H1 (cell line): ENCODE data around the gene RAB30. TPM values are rescaled to one million over a fixed set of nuclear protein-coding genes. Genes with fewer than 3 reads are reported as not detected.
A peak's percentile ranks its signal among the peaks of the same experiment; 100 is the strongest.

ENCODE experiments used
- CTCF ChIA-PET: fragments of 300-600 bp; sonication (Branson Sonifier 250); formaldehyde crosslinking; loops from one replicate; lab custom pipeline; 2021; ENCODE audit not compliant: partially characterized antibody; lab: Charles Lee
- POLR2A ChIA-PET: fragments of 300-600 bp; sonication (Branson Sonifier 250); formaldehyde crosslinking; loops from one replicate; lab custom pipeline; 2021; ENCODE audit warnings: inconsistent platforms; ENCODE audit not compliant: partially characterized antibody; lab: Charles Lee
- DNase-seq, 2 experiments: peaks; one replicate each; pipeline versions ENCODE4 v3.0.0 to v3.0.0-alpha.2; 2010 to 2022; ENCODE audit warnings: low spot score in 2 of 2, low read depth in 1 of 2, mixed read lengths in 1 of 2
- FAIRE-seq: peaks from 2 replicates; lab custom pipeline; 2011; peaks lifted over from hg19 to GRCh38; lab: Jason Lieb, UNC
- H2AFZ ChIP-seq: 2 replicates; pipeline ENCODE4 v1.8.1; 2012; ENCODE audit warnings: low read length, inconsistent platforms
- H2AK5ac ChIP-seq: 2 replicates; pipeline ENCODE4 v1.6.1; 2013; ENCODE audit warnings: low read depth, low read length
- H2BK120ac ChIP-seq: replicated peaks from 2 replicates; pipeline ENCODE3; 2013; ENCODE audit warnings: low read depth, low read length, inconsistent platforms
- H2BK12ac ChIP-seq: 2 replicates; pipeline ENCODE4 v1.6.1; 2013; ENCODE audit warnings: low read depth, low read length
- H2BK15ac ChIP-seq: 2 replicates; pipeline ENCODE4 v1.6.1; 2013; ENCODE audit warnings: low read length
- H2BK20ac ChIP-seq: 2 replicates; pipeline ENCODE4 v1.6.1; 2013; ENCODE audit warnings: low read length
- H2BK5ac ChIP-seq: 2 replicates; pipeline ENCODE4 v1.6.1; 2013; ENCODE audit warnings: low read depth, low read length
- H3K14ac ChIP-seq: 2 replicates; pipeline ENCODE4 v1.6.1; 2013; ENCODE audit warnings: inconsistent platforms; ENCODE audit not compliant: insufficient read length
- H3K18ac ChIP-seq: 2 replicates; pipeline ENCODE4 v1.6.1; 2013; ENCODE audit warnings: low read length; ENCODE audit errors: extremely low read depth
- H3K23ac ChIP-seq: 2 replicates; pipeline ENCODE4 v1.6.1; 2013; ENCODE audit warnings: inconsistent platforms; ENCODE audit not compliant: insufficient read length
- H3K23me2 ChIP-seq: 2 replicates; pipeline ENCODE4 v1.6.1; 2013; ENCODE audit warnings: low read depth, low read length
- H3K27ac ChIP-seq: 2 replicates; pipeline ENCODE4 v1.6.1; 2011; ENCODE audit warnings: low read depth, low read length, inconsistent platforms
- H3K27me3 ChIP-seq, 4 experiments: replicated peaks in 1 of 4; 1 replicate in 1 of 4; 2 replicates in 3 of 4; pipeline versions ENCODE4 v1.6.1 to v1.8.1; 2011 to 2013; ENCODE audit warnings: low read length in 3 of 4, mild to moderate bottlenecking in 3 of 4, inconsistent platforms in 2 of 4, mixed read lengths in 2 of 4, moderate library complexity in 1 of 4; ENCODE audit not compliant: control insufficient read depth in 3 of 4, insufficient read depth in 3 of 4; ENCODE audit errors: extremely low read depth in 1 of 4
- H3K36me3 ChIP-seq, 4 experiments: 2 replicates each; pipeline versions ENCODE4 v1.6.1 to v1.8.1; 2011 to 2013; ENCODE audit warnings: mild to moderate bottlenecking in 4 of 4, low read length in 3 of 4, moderate library complexity in 2 of 4, control low read depth in 1 of 4, inconsistent platforms in 1 of 4; ENCODE audit not compliant: insufficient read depth in 4 of 4, control insufficient read depth in 2 of 4
- H3K4ac ChIP-seq: replicated peaks from 2 replicates; pipeline ENCODE3; 2013; ENCODE audit warnings: low read length, low read depth, mixed read lengths, inconsistent platforms; ENCODE audit not compliant: insufficient read length
- H3K4me1 ChIP-seq, 4 experiments: replicated peaks in 1 of 4; 1 replicate in 1 of 4; 2 replicates in 3 of 4; pipeline versions ENCODE4 v1.6.1 to v1.8.1; 2011 to 2013; ENCODE audit warnings: low read length in 3 of 4, inconsistent platforms in 2 of 4, mixed read lengths in 1 of 4; ENCODE audit not compliant: insufficient read depth in 4 of 4, control insufficient read depth in 3 of 4
- H3K4me2 ChIP-seq, 2 experiments: 2 replicates each; pipeline versions ENCODE4 v1.6.1 to v1.8.1; 2011 to 2013; ENCODE audit warnings: low read depth in 2 of 2, low read length in 2 of 2, control low read depth in 1 of 2, inconsistent platforms in 1 of 2, mild to moderate bottlenecking in 1 of 2; ENCODE audit not compliant: insufficient read depth in 1 of 2
- H3K4me3 ChIP-seq, 4 experiments: fragments of 200-600, 300-600 bp in 1 of 4; sonication (generic), shearing (Covaris generic), sonication (Bioruptor Twin) in 1 of 4; 2 replicates each; pipeline versions ENCODE4 v1.5.1 to v1.8.1; 2011 to 2016; ENCODE audit warnings: low read length in 4 of 4, low read depth in 3 of 4, control low read depth in 2 of 4, inconsistent platforms in 2 of 4, mild to moderate bottlenecking in 2 of 4, mixed read lengths in 1 of 4, moderate library complexity in 1 of 4; ENCODE audit not compliant: insufficient read depth in 2 of 4; ENCODE audit errors: extremely low read depth in 1 of 4
- H3K56ac ChIP-seq: replicated peaks from 2 replicates; pipeline ENCODE3; 2013; ENCODE audit warnings: low read depth, mild to moderate bottlenecking, mixed read lengths, low read length, inconsistent platforms; ENCODE audit not compliant: insufficient read length
- H3K79me1 ChIP-seq: 2 replicates; pipeline ENCODE4 v1.6.1; 2013; ENCODE audit warnings: low read depth, low read length, control low read depth
- H3K79me2 ChIP-seq, 2 experiments: 2 replicates each; pipeline versions ENCODE4 v1.6.1 to v1.8.1; 2012 to 2013; ENCODE audit warnings: low read length in 2 of 2, mild to moderate bottlenecking in 2 of 2, inconsistent platforms in 1 of 2; ENCODE audit not compliant: insufficient read depth in 2 of 2, control insufficient read depth in 1 of 2
- H3K9ac ChIP-seq, 4 experiments: replicated peaks in 1 of 4; 1 replicate in 1 of 4; 2 replicates in 3 of 4; pipeline versions ENCODE4 v1.6.1 to v1.8.1; 2011 to 2013; ENCODE audit warnings: low read depth in 3 of 4, low read length in 3 of 4, control low read depth in 2 of 4, mild to moderate bottlenecking in 2 of 4, moderate library complexity in 2 of 4, inconsistent platforms in 1 of 4; ENCODE audit errors: extremely low read depth in 1 of 4
- H3K9me3 ChIP-seq, 2 experiments: 2 replicates each; pipeline versions ENCODE4 v1.6.1 to v1.8.1; 2012 to 2013; ENCODE audit warnings: mild to moderate bottlenecking in 2 of 2, moderate library complexity in 2 of 2, control low read depth in 1 of 2, inconsistent platforms in 1 of 2, low read depth in 1 of 2, low read length in 1 of 2, mixed read lengths in 1 of 2; ENCODE audit not compliant: insufficient read depth in 2 of 2
- H4K20me1 ChIP-seq, 2 experiments: replicated peaks in 1 of 2; 2 replicates each; pipeline versions ENCODE3 to v1.8.1; 2011 to 2013; ENCODE audit warnings: inconsistent platforms in 2 of 2, low read length in 2 of 2, mild to moderate bottlenecking in 1 of 2; ENCODE audit not compliant: insufficient read depth in 2 of 2, control insufficient read depth in 1 of 2
- H4K5ac ChIP-seq: 2 replicates; pipeline ENCODE4 v1.6.1; 2013; ENCODE audit warnings: low read length, low read depth, mixed read lengths, inconsistent platforms; ENCODE audit not compliant: insufficient read length
- H4K8ac ChIP-seq: 2 replicates; pipeline ENCODE4 v1.8.0; 2013; ENCODE audit warnings: mild to moderate bottlenecking, moderate library complexity, low read length, inconsistent platforms; ENCODE audit not compliant: insufficient read depth; ENCODE audit errors: extremely low read depth
- H4K91ac ChIP-seq: replicated peaks from 2 replicates; pipeline ENCODE3; 2013; ENCODE audit warnings: low read length, mixed read lengths, inconsistent platforms; ENCODE audit not compliant: insufficient read length
- BRCA1 ChIP-seq: IDR thresholded peaks from 2 replicates; pipeline ENCODE4 v1.6.1; 2012; ENCODE audit warnings: low read depth, low read length, improper control_type of control experiment
- CBX5 ChIP-seq: fragments of 300-800, 300-1000 bp; sonication (generic); IDR thresholded peaks from 2 replicates; pipeline ENCODE4 v1.7.1; 2016; ENCODE audit warnings: antibody characterized with exemption, low read length, low read depth
- JUND ChIP-seq: IDR thresholded peaks from 2 replicates; pipeline ENCODE4 v1.6.1; 2011; ENCODE audit warnings: mild to moderate bottlenecking, improper control_type of control experiment, low read length
- POU5F1 ChIP-seq: IDR thresholded peaks from 2 replicates; pipeline ENCODE4 v1.6.1; 2011; ENCODE audit warnings: low read depth, mild to moderate bottlenecking, low read length, moderate library complexity
- RAD21 ChIP-seq, 2 experiments: IDR thresholded peaks in 1 of 2; conservative IDR thresholded peaks in 1 of 2; 2 replicates each; pipeline ENCODE4 v1.6.1; 2011; ENCODE audit warnings: low read depth in 2 of 2, low read length in 2 of 2, improper control_type of control experiment in 1 of 2, inconsistent platforms in 1 of 2, mild to moderate bottlenecking in 1 of 2, moderate library complexity in 1 of 2
- SRF ChIP-seq: IDR thresholded peaks from 2 replicates; pipeline ENCODE4 v1.6.1; 2011; ENCODE audit warnings: mild to moderate bottlenecking, low read depth, low read length, moderate library complexity
- polyA plus RNA-seq, 7 experiments: library from polyadenylated mRNA; depleted of rRNA in 3 of 7; stranded (reverse) in 5 of 7; unstranded in 2 of 7; fragments of >200 nt in 5 of 7; fragments of 200-250 nt in 2 of 7; gene quantifications; 1 replicate in 5 of 7; 2 replicates in 1 of 7; 4 replicates in 1 of 7; pipeline versions ENCODE4 v1.2.1 to v1.2.3, GENCODE V29; 2011 to 2013; ENCODE audit warnings: missing spikeins in 2 of 7, mixed read lengths in 2 of 7
- total RNA-seq: library from RNA; stranded (reverse); fragmentation: NEBNext Ultra II Directional; extraction: Animal tissue kit (Norgen Biotek cat#: 25700); gene quantifications from 2 replicates; pipeline ENCODE4 v1.2.1, GENCODE V29; 2021
- TF ChIP-seq, protein P1 (sequence below), 3 experiments: IDR thresholded peaks; 1 replicate in 2 of 3; 2 replicates in 1 of 3; pipeline versions ENCODE4 v1.5.1 to v1.6.1; 2011; ENCODE audit warnings: low read length in 3 of 3, mild to moderate bottlenecking in 3 of 3, inconsistent platforms in 2 of 3, low read depth in 1 of 3, moderate library complexity in 1 of 3; ENCODE audit not compliant: insufficient read depth in 1 of 3; ENCODE audit errors: control extremely low read depth in 1 of 3

Gene RAB30
- total and polyA plus RNA-seq, 2 of the 8 experiments (the other 6 are each of a cell fraction or from before 2014, with no cell fraction given), result 1.6 to 11.7 TPM

DNA sequence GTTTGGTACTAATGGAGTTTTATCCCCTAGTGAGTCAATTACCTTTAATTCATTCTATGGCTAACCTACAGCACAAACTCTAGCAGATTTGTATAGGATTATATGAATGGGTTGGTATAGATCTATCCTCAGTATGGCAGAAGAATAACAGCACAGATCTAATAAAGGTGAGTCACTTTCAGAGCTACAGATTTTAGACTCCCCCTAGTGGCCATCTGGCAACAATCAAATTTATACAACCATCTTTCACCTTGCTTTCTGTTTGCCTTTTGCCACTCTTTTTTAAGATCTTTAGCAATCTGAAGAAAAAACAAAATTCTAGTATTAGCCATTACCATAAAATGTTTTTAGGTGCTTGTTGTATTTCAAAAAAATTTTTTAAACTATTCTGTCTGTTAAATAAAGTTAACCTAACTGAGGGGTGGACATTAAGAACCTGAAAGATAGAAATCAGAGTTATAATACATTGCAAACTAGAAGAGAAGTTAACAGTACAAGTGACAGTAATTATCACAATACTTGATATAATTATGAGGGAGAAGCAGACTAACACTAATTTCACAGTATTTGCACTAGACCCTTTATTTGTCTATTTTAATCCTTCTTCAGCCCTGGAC is 144.3 kb downstream of the RAB30 start:
- H3K79me1 ChIP-seq, result no peaks in the 10 kb centered on the region

More for the DNA sequence above, 144.3 kb downstream of the RAB30 start:
- Histone ChIP-seq H3K27me3 (no peaks in the 10 kb centered on the region), H3K4me2 (no peak overlapping the region), H3K56ac (no peak overlapping the region), H4K5ac (no peak overlapping the region), H2BK5ac (no peak overlapping the region), H3K4ac (no peak overlapping the region), H3K14ac (no peak overlapping the region), H4K20me1 (peaks cover 0 to 3% of the 10 kb centered on the region in 2 experiments), H3K18ac (no peak overlapping the region), H3K27ac (no peak overlapping the region), H3K4me1 (no peaks in the 10 kb centered on the region), H3K4me3 (no peak overlapping the region), H3K36me3 (peaks cover 7 to 31% (median 12%) of the 10 kb centered on the region in 4 experiments), H3K79me2 (no peaks in the 10 kb centered on the region), H3K23ac (no peak overlapping the region), H3K9me3 (no peaks in the 10 kb centered on the region), H2BK15ac (no peak overlapping the region), H3K9ac (no peak overlapping the region), H4K91ac (no peak overlapping the region), H2AK5ac (no peak overlapping the region), H3K23me2 (no peaks in the 10 kb centered on the region), H2BK120ac (no peak overlapping the region), H2BK12ac (no peak overlapping the region), H4K8ac (no peak overlapping the region), H2BK20ac (no peak overlapping the region), H2AFZ (no peak overlapping the region)
- ChIA-PET POLR2A (interaction anchor here (0.5 kb wide), 1 partner anchor 259 kb away, joined by 3 read pairs; no protein-coding TSS in a partner anchor), CTCF (interaction anchor here (0.7 to 1.8 kb wide), 16 partner anchors 11 to 332 kb away, joined by 3 to 11 read pairs (median 3); no protein-coding TSS in a partner anchor)
- TF ChIP-seq CBX5, result no peak
- no peak for TF ChIP-seq BRCA1
- peak; percentile 79 for TF ChIP-seq JUND
- TF ChIP-seq POU5F1, result no peak
- TF ChIP-seq, protein P1, sequence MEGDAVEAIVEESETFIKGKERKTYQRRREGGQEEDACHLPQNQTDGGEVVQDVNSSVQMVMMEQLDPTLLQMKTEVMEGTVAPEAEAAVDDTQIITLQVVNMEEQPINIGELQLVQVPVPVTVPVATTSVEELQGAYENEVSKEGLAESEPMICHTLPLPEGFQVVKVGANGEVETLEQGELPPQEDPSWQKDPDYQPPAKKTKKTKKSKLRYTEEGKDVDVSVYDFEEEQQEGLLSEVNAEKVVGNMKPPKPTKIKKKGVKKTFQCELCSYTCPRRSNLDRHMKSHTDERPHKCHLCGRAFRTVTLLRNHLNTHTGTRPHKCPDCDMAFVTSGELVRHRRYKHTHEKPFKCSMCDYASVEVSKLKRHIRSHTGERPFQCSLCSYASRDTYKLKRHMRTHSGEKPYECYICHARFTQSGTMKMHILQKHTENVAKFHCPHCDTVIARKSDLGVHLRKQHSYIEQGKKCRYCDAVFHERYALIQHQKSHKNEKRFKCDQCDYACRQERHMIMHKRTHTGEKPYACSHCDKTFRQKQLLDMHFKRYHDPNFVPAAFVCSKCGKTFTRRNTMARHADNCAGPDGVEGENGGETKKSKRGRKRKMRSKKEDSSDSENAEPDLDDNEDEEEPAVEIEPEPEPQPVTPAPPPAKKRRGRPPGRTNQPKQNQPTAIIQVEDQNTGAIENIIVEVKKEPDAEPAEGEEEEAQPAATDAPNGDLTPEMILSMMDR (IDR thresholded peaks at IDR 0.05; ENCODE audit: control extremely low read depth in 1 of 3, insufficient read depth in 1 of 3, low read depth in 1 of 3, low read length in 3 of 3), result peak in 2 of 3 experiments; percentile 58 to 61; a peak in 2 of 4 replicates
- no peak for TF ChIP-seq SRF
- peak; percentile 50 to 59 for TF ChIP-seq RAD21 (IDR thresholded peaks at IDR 0.05 in 1 of 2, conservative IDR thresholded peaks at IDR 0.05 in 1 of 2; ENCODE audit: low read depth in 2 of 2, low read length in 2 of 2)
- FAIRE-seq (peak; percentile 91), DNase-seq (no peak)
